KBM-7 (cell line): ENCODE measurements around the gene BCAP29.
A peak's percentile ranks its signal among the peaks of the same experiment; 100 is the strongest.
"Not testable (repeated sequence)": the region's sequence is repeated elsewhere in the genome, so short reads cannot be mapped to it uniquely, and the experiment has no call there.

ENCODE experiments used
- DNase-seq: peaks from one replicate; pipeline ENCODE4 v3.0.0-alpha.2; 2015
- in situ Hi-C: fragments of 300-500 bp; cut with MboI; formaldehyde crosslinking; loops from 2 replicates; pipeline ENCODE4 v1.14.3; 2020; ENCODE audit warnings: low sequenced_read_pairs, low pct_unique_long_range_greater_than_20kb, mixed read lengths

The BCAP29 gene

GRCh38 chr7:107579885-107580715 lies at the start of gene BCAP29:
Gene BCAP29 (plus strand): TSS chr7:107580246. CDS start chr7:107580773, 527 bp downstream.
- in situ Hi-C loops: no loop called here
- DNase-seq: peak; percentile 81

- in situ Hi-C loops: no loop called here
Observed at GRCh38 chr7:107530751-107531150, 49.3 kb upstream of the BCAP29 start.

GRCh38 chr7:107534139-107534538 lies 45.9 kb upstream of the BCAP29 start:
- in situ Hi-C loops: no loop called here

More at GRCh38 chr7:107530751-107531150, 49.3 kb upstream of the BCAP29 start:
- no peak for DNase-seq

GRCh38 chr7:107537228-107537627 lies 42.8 kb upstream of the BCAP29 start:
- DNase-seq, in situ Hi-C loops: not testable (repeated sequence)

More at GRCh38 chr7:107534139-107534538, 45.9 kb upstream of the BCAP29 start:
- no peak for DNase-seq

DNA sequence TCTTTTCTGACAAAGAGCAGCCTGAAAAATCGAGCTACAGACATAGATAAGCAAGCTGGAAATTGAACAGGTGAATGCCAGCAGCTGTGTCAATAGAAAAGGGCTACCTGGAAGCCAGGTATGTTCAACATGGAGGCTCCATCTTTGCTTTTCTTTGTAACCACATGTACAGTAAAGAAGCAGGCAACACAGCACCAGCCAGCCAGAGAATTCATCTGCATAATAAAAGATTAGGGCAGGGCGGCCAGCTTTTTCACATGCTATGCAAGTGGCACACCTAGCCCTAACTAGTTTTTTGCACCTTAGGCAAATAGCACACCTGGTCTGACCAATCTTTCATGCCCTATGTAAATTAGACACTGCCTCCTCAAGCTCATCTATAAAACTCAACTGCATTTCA lies 42.0 kb upstream of the BCAP29 start:
- DNase-seq: no peak
- in situ Hi-C loops: no loop called here

DNA sequence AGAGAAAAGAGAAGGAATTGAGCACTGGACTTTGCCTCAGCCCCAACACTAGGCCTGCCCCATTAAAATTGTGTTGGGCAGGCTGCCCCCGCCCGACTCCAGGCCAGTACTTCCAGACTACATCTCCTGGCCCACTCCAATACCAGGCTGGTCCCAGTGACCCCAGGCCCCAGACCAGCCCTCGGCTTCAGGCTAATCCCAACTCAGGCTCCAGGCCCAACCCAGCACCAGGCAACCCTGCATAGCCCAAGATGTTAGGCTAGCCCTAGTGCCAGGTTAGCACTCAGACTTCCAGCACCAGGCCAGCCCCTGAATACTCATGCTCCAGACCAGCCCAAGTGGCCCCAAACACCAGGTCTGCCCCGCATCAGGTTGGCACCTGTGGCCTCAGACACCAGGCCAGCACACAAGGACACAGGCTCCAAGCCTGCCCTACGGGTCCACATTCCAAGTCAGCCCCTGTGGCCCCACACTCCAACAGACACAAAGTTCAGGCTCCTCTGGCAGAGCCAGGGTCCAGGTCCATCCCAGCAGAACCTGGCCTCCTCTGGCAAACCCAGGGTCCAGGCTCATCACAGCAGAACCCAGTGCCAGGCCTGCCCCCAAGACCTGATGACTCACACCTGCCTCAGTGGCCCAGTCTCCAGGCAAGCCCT lies 36.6 kb upstream of the BCAP29 start:
- DNase-seq: no peak
- in situ Hi-C loops: no loop called here

- no peak for DNase-seq
- in situ Hi-C loops: no loop called here
Observed at GRCh38 chr7:107544848-107545591, 35.0 kb upstream of the BCAP29 start.

GRCh38 chr7:107551936-107552335 lies 28.1 kb upstream of the BCAP29 start:
- no peak for DNase-seq
- in situ Hi-C loops: no loop called here

- in situ Hi-C loops: no loop called here
- no peak for DNase-seq
Observed at GRCh38 chr7:107555893-107556292, 24.2 kb upstream of the BCAP29 start.

DNA sequence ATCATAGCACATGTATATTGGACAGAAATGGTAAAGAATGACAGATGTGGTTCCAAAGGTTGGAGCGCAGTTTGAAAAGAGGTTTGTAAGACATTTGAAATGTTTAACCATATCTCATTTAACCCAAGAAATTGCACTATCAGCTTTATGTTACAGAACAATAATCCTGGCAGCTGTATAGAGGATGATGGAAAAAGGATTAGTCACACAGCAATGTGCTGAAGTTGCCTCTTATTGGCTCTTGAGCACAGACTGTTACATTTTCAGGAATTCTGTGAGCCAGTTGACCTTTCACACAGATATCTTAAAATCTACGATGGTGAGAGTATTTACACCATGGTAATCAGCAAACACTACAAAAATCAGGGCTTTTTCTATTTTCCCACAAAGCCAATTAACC lies 20.2 kb upstream of the BCAP29 start:
- in situ Hi-C loops: no loop called here
- no peak for DNase-seq

GRCh38 chr7:107560898-107561516 lies 19.0 kb upstream of the BCAP29 start:
- DNase-seq: peak; percentile 29
- in situ Hi-C loops: no loop called here

DNA sequence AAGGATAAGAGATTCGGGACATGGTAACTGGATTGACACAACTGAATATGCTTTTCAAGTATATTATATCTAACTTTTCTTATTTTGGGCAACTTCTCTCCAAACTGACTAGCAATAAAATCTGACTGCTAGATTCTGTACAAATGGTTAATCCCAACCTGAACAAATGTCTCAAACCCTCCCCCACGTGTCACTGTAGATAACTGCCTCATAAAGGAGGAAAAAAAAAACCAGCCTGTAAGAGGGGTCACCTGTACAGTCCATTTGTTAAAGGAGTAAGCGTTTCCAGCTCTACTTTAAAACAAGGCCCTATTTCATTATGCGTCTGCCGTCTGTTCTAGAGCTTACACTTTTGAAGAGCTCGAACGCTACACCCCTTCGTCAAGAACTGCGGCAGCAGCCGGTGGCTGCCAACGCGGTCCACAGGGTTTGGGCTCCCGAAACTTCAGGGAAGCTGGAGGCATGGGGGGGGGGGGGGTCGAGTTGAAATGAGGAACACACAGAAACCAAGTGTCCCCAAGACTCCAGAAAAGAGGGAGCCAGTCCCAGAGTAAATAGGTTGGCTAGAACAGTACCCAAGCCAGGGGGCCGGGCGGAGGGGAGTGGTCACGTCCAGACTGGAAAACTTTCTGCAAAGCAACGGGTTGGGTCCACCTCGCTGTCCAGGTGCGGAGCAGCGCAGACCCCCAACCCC lies 16.8 kb upstream of the BCAP29 start:
- DNase-seq: no peak
- in situ Hi-C loops: no loop called here

- peak; percentile 88 for DNase-seq
- in situ Hi-C loops: no loop called here
Observed at GRCh38 chr7:107563775-107564552, 16.1 kb upstream of the BCAP29 start, which contains the start of the genes COG5 and DUS4L. Gene COG5 (minus strand): TSS chr7:107563920. CDS start chr7:107563896, 24 bp downstream. Gene DUS4L (plus strand): TSS chr7:107563971. CDS start chr7:107567071, 3,100 bp downstream.

DNA sequence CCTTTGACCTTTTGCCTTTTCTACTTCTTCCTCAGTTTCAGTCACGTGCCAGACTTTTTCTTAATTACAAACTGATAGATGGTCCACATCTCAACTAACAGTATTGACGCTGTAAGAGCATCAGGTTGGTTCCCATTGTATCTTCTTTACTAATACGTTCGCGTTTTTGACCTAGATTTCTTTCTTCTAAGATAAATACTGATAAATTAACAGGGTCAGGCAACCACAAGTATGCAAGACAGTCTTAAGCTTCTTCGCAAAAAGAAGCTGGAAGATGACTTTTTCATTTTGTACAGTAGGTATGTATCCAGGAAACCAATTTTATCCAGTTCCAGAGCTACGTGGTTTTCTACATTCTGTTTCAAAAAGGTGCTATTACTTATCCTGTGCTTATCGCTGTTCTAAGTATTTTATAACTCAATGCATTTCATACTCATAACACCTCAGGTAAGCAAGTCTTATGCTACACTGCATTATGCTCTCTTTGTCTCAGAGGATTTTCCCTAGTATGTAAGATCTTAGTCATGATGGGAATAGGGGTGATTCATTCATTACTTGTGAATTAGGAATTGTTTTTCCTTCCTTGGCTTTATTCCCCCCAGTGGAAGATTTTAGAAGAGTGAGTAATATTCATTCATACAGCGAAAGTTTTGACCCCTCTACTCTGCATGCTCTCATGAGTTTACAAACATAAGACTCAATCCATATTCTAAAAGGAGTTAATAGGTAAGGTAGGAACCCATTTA lies 15.3 kb upstream of the BCAP29 start:
- in situ Hi-C loops: no loop called here
- no peak for DNase-seq

GRCh38 chr7:107570298-107570697 lies 9.7 kb upstream of the BCAP29 start:
- in situ Hi-C loops: no loop called here
- DNase-seq: no peak

GRCh38 chr7:107573537-107573936 lies 6.5 kb upstream of the BCAP29 start:
- DNase-seq: no peak
- in situ Hi-C loops: no loop called here

DNA sequence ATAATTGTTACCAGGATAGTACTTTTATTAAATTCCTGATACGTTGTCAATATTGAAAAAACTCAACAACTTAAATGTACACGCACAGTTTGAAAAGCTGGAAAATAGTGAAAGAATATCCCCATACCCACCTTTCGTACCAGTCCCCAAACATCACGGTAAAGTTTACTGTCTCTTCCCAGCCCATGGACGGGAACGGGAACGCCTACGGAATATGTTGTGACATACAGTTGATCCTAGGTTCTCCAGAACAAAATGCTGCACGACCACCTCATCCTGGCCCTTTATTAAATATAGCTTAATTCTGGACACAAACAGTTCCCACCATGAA lies 527 bp upstream of the BCAP29 start:
- in situ Hi-C loops: no loop called here
- no peak for DNase-seq
